Choroid plexus epithelial cell (primary cell): ENCODE results near the gene ITCH.
A peak's percentile ranks its signal among the peaks of the same experiment; 100 is the strongest.
"Not testable (repeated sequence)": the region's sequence is repeated elsewhere in the genome, so short reads cannot be mapped to it uniquely, and the experiment has no call there.

Source experiments
- DNase-seq: peaks from one replicate; pipeline ENCODE4 v3.0.0-alpha.2; 2010; ENCODE audit warnings: low read depth
- H3K4me3 ChIP-seq: 2 replicates; pipeline ENCODE4 v1.5.1; 2011; ENCODE audit warnings: low read depth, mild to moderate bottlenecking, control low read depth, low read length, moderate library complexity
- CTCF ChIP-seq: conservative IDR thresholded peaks from 2 replicates; pipeline ENCODE4 v1.5.1; 2011; ENCODE audit warnings: low read depth, mild to moderate bottlenecking, control low read depth, inconsistent platforms, low read length, moderate library complexity

Gene ITCH

DNA sequence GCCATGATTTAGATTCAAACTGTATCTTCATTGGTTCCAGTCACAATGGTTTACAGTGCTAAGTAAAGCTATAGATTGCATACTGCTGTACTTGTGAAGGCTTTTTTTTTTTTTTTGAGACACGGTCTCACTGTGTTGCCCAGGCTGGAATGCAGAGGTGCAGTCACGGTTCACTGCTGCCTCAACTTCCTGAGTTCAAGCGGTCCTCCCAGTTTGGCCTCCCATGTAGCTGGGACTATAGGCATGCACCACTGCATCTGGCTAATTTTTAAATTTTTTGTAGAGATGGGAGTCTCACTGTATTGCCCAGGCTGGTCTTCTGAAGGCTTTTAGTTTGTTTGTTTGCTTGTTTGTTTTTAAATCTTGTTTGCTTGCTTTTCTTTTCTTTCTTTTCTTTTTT lies 24.9 kb downstream of the ITCH start:
- DNase-seq: no peak
- no peak overlapping the region for H3K4me3 ChIP-seq
- TF ChIP-seq CTCF: no peak

DNA sequence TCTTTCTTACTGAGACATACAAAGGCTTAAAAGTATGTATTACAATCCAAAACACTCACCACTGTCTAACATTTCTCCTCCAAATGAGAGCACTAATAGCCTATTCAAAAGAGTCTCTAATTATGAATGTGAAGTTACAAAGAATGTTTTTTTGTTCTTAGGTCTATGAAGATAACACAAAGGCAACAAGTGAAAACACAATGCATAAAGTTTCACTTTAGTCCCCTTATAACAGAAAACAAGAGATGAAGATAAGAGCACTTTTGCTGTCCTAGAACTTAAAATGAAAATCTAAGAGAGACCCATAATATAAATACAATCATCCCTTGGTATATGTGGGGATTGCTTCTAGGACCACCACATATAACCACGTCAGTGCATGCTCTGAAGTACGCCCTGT lies 25.6 kb downstream of the ITCH start:
- H3K4me3 ChIP-seq: no peak overlapping the region
- no peak for TF ChIP-seq CTCF
- DNase-seq: no peak

DNA sequence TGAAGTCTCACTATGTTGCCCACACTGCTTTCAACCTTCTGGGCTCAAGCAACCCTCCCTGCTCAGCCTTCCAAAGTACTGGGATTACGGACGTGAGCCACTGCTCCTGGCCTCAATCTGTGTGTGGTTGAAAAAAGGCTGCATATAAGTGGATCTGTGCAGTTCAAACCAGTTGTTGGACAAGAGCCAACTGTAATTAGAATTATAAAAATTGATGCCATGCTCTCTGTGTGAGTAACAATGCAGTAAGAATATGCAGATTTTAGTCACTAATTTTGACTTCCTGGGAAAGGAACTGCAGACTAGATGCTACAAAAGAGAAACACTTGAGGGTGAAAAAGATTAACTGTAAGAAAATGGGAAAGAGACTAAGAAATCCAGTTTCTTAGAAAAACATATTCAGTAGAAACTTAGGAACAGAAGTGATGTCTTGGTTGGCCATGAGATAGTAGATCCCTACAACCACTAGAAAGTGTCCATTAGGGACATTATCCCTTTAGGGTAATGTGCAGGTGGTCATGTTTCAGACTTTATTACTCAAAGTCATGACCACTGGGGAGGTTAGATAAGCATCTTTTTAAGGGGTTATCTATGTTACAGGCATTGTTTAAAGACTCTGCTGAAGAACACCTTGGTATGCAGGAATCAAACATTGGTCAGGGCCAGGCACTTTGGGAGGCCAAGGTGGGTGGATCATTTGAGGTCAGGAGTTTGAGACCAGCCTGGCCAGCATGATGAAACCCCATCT lies 26.3 kb downstream of the ITCH start:
- H3K4me3 ChIP-seq: no peak overlapping the region
- DNase-seq: no peak
- no peak for TF ChIP-seq CTCF

DNA sequence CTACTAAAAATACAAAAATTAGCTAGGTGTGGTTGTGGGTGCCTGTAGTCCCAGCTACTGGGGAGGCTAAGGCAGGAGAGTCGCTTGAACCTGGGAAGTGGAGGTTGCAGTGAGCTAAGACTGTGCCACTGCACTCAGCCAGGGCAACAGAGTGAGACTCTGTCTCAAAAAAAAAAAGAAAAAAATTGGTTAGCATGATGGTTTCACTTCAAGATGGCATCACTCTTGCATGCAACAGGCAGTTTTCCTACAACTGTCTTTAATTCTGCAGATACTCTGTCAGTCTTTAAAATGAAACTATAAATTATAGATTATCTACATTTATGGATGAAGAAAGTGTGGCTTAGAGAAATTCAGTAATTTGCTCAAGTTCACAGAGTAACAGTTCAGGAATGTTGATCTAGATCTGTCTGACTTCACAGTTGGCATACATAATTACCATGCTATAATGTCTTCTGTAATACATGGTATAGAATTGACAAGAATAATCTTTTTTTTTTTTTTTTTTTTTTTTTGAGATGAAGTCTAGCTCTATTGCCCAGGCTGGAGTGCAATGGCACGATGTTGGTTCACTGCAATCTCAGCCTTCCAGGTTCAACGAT lies 27.0 kb downstream of the ITCH start:
- no peak overlapping the region for H3K4me3 ChIP-seq
- DNase-seq: no peak
- no peak for TF ChIP-seq CTCF

DNA sequence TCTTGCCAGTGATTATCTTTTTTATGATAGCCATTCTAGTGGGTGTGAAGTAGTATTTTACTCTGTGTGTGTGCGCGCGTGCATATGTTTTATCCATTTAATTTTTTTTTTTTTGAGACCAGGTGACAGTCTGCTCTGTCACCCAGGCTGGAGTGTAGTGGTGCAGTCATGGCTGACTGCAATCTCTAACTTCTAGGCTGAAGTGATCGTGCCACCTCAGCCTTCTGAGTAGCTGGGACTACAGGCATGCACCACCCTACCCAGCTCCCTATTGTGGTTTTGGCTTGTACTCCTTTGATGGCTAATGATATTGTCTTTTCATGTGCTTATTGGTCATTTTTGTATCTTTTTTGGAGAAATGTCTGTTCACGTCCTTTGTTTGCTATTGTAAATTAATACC lies 33.3 kb downstream of the ITCH start:
- no peak for TF ChIP-seq CTCF
- H3K4me3 ChIP-seq: no peak overlapping the region
- no peak for DNase-seq

- DNase-seq: no peak
- no peak overlapping the region for H3K4me3 ChIP-seq
- TF ChIP-seq CTCF: no peak
These were observed 34.0 kb downstream of the ITCH start for GRCh38 chr20:34397096-34397495.

GRCh38 chr20:34400776-34401175 lies 37.7 kb downstream of the ITCH start:
- not testable (repeated sequence) for H3K4me3 ChIP-seq
- peak; percentile 69 for DNase-seq
